OCI-LY7 (cell line): ENCODE results near the gene CTXN2.

Source experiments
- CTCF ChIP-seq: fragments of 200-600 bp; sonication (generic); conservative IDR thresholded peaks from 2 replicates; pipeline ENCODE4 v1.5.1; 2014; ENCODE audit warnings: mild to moderate bottlenecking, antibody characterized with exemption, low read length, moderate library complexity, mixed read lengths
- EZH2phosphoT487 ChIP-seq: fragments of 200-600 bp; sonication (generic); IDR thresholded peaks from 2 replicates; pipeline ENCODE4 v1.6.1; 2018; ENCODE audit warnings: low read depth, borderline replicate concordance, mild to moderate bottlenecking, mixed run types, antibody characterized with exemption, low read length, moderate library complexity, mixed read lengths

GRCh38 chr15:48205981-48206380 lies 14.5 kb downstream of the CTXN2 start, which contains the start of gene SLC12A1:
- TF ChIP-seq CTCF (no peak), EZH2phosphoT487 (no peak)
